Mesothelial cell of epicardium (in vitro differentiated cells): ENCODE measurements around the gene ELAVL3. TPM values are rescaled to one million over a fixed set of nuclear protein-coding genes. Genes with fewer than 3 reads are reported as not detected.

ENCODE experiments used
- DNase-seq, 2 experiments: peaks; one replicate each; pipeline ENCODE4 v3.0.0; 2021; ENCODE audit warnings: low spot score in 2 of 2; ENCODE audit not compliant: unreplicated experiment in 2 of 2
- H3K27ac Mint-ChIP-seq: 2 replicates; pipeline ENCODE4 v1.8.0; 2021; ENCODE audit warnings: mixed read lengths
- H3K27me3 Mint-ChIP-seq: 2 replicates; pipeline ENCODE4 v1.8.0; 2021; ENCODE audit warnings: low read depth, mixed read lengths
- H3K36me3 Mint-ChIP-seq: 2 replicates; pipeline ENCODE4 v1.8.0; 2021; ENCODE audit warnings: mixed read lengths
- H3K4me1 Mint-ChIP-seq: 2 replicates; pipeline ENCODE4 v1.8.0; 2021; ENCODE audit warnings: mixed read lengths
- H3K4me3 Mint-ChIP-seq: 2 replicates; pipeline ENCODE4 v1.8.0; 2021; ENCODE audit warnings: mild to moderate bottlenecking, moderate library complexity, mixed read lengths
- H3K9me3 Mint-ChIP-seq: 2 replicates; pipeline ENCODE4 v1.8.0; 2021; ENCODE audit warnings: mixed read lengths
- CTCF ChIP-seq: fragments of 200-600 bp; sonication (generic); IDR thresholded peaks from one replicate; pipeline ENCODE4 v1.5.0; 2021; ENCODE audit warnings: antibody characterized with exemption; ENCODE audit not compliant: unreplicated experiment
- total RNA-seq: library from RNA; stranded (reverse); gene quantifications from 3 replicates; pipeline ENCODE4 v1.2.1, GENCODE V29; 2021

The ELAVL3 gene
- total RNA-seq, 1 donor from 2014 or later = 0.07 TPM

- no peak for DNase-seq
- no peaks in the 10 kb centered on the region for H3K27me3 Mint-ChIP-seq
- no peak overlapping the region for H3K4me3 Mint-ChIP-seq
- no peaks in the 10 kb centered on the region for H3K9me3 Mint-ChIP-seq
- H3K4me1 Mint-ChIP-seq = peaks cover 8% of the 10 kb centered on the region
- peaks cover 4% of the 10 kb centered on the region for H3K36me3 Mint-ChIP-seq
- peak; percentile 54 for TF ChIP-seq CTCF
- peak overlapping the region; percentile 1 for H3K27ac Mint-ChIP-seq
These were observed 27.1 kb downstream of the ELAVL3 start for GRCh38 chr19:11453468-11454341.

GRCh38 chr19:11452620-11453310 is 28.1 kb downstream of the ELAVL3 start:
- no peaks in the 10 kb centered on the region for H3K27me3 Mint-ChIP-seq
- no peak for TF ChIP-seq CTCF
- DNase-seq = no peak
- H3K36me3 Mint-ChIP-seq = peaks cover 5% of the 10 kb centered on the region
- peak overlapping the region; percentile 57 for H3K27ac Mint-ChIP-seq
- peaks cover 8% of the 10 kb centered on the region for H3K4me1 Mint-ChIP-seq
- no peaks in the 10 kb centered on the region for H3K9me3 Mint-ChIP-seq
- no peak overlapping the region for H3K4me3 Mint-ChIP-seq

DNA sequence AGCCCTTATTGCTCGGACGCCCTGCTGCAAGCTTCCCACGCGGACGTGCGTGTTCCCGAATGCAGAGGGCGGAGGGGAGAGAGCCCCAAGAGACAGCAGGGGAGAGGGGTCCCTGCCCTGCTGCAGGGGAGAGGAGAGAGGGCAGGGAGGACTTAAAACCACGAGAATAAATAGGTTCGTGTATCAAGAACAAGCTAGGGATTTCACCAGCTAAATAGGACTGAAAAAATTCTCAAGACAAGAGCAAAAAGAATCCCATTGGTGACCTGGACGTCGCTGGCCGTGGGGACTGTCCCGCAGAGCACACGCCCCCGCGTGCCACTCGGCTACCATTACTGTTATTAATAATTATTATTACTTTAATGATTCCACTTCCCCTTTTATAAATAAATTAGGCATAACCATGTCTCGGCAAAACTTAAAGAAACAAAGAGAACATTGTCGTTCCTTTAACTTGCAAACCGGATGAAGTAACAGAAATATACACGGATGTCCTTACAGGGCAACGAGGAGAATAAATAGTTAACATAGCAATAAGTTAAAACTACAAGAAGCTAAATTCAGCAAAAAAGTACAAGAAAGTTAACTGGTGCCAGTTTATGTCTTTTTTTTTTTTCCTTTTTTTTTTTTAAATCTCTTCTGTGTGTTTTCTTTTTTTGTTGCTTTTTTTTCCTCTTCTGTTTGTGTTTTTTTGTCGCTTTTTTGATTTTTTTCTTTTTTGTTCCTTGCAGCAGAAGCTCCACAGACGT is 28.8 kb downstream of the ELAVL3 start:
- H3K4me1 Mint-ChIP-seq = peaks cover 8% of the 10 kb centered on the region
- no peak overlapping the region for H3K4me3 Mint-ChIP-seq
- DNase-seq = no peak
- peaks cover 5% of the 10 kb centered on the region for H3K36me3 Mint-ChIP-seq
- H3K9me3 Mint-ChIP-seq = no peaks in the 10 kb centered on the region
- peak overlapping the region; percentile 57 for H3K27ac Mint-ChIP-seq
- no peak for TF ChIP-seq CTCF
- H3K27me3 Mint-ChIP-seq = no peaks in the 10 kb centered on the region

GRCh38 chr19:11451327-11451870 is 29.4 kb downstream of the ELAVL3 start:
- Mint-ChIP-seq H3K4me1 (peaks cover 8% of the 10 kb centered on the region), H3K4me3 (no peak overlapping the region), H3K27me3 (no peaks in the 10 kb centered on the region), H3K27ac (no peak overlapping the region), H3K36me3 (peaks cover 5% of the 10 kb centered on the region), H3K9me3 (no peaks in the 10 kb centered on the region)
- no peak for TF ChIP-seq CTCF
- DNase-seq = no peak

GRCh38 chr19:11450570-11451326 is 30.1 kb downstream of the ELAVL3 start:
- Mint-ChIP-seq H3K27ac (no peak overlapping the region), H3K4me3 (no peak overlapping the region)

More at GRCh38 chr19:11450570-11451326, 30.1 kb downstream of the ELAVL3 start:
- H3K27me3 Mint-ChIP-seq = no peaks in the 10 kb centered on the region
- H3K4me1 Mint-ChIP-seq = peaks cover 8% of the 10 kb centered on the region
- no peak for DNase-seq
- H3K9me3 Mint-ChIP-seq = no peaks in the 10 kb centered on the region
- TF ChIP-seq CTCF = no peak
- H3K36me3 Mint-ChIP-seq = peaks cover 5% of the 10 kb centered on the region
